Thyroid gland (tissue), 4 donors: ENCODE data around the gene ZXDA.

Experiments
- CTCF ChIP-seq, 6 experiments: fragments of 200-600 bp in 3 of 6; fragments of 450-650 bp in 3 of 6; sonication (generic) in 3 of 6; IDR thresholded peaks; one replicate each; pipeline ENCODE4 v1.5.1; 2016 to 2019; ENCODE audit warnings: antibody characterized with exemption in 6 of 6, mild to moderate bottlenecking in 2 of 6, inconsistent platforms in 1 of 6, moderate library complexity in 1 of 6
- POLR2A ChIP-seq, 2 donors: fragments of 450-650 bp; IDR thresholded peaks; one replicate each; pipeline ENCODE4 v1.6.1; 2017; ENCODE audit warnings: antibody characterized with exemption in 2 of 2, mild to moderate bottlenecking in 2 of 2, moderate library complexity in 1 of 2

- TF ChIP-seq CTCF (IDR thresholded peaks at IDR 0.05) (no peak), POLR2A (IDR thresholded peaks at IDR 0.05) (no peak)
These were observed 11.2 kb downstream of the ZXDA start for GRCh38 chrX:57899064-57899463.
